OCI-LY7 (cell line): ENCODE results near the gene CTSO.

Experiments used
- CTCF ChIP-seq: fragments of 200-600 bp; sonication (generic); conservative IDR thresholded peaks from 2 replicates; pipeline ENCODE4 v1.5.1; 2014; ENCODE audit warnings: mild to moderate bottlenecking, antibody characterized with exemption, low read length, moderate library complexity, mixed read lengths
- EZH2phosphoT487 ChIP-seq: fragments of 200-600 bp; sonication (generic); IDR thresholded peaks from 2 replicates; pipeline ENCODE4 v1.6.1; 2018; ENCODE audit warnings: low read depth, borderline replicate concordance, mild to moderate bottlenecking, mixed run types, antibody characterized with exemption, low read length, moderate library complexity, mixed read lengths

DNA sequence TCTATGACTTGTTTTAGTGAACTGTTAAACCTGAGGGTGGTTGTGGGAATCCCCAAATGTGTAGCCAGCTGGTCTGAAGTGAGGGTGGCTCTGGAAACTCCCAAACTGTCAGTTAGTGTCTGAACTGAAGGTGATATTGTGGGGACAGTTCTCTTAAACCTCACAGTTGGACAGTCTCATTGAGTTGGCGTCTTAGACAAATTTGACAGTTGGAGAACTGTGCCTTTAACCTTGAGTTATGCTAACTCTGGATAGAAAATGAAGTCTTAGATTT, 20.7 kb upstream of the CTSO start:
- TF ChIP-seq CTCF (no peak), EZH2phosphoT487 (no peak)
